CD4-positive, alpha-beta memory T cell (primary cell): ENCODE results near the gene AFAP1. TPM values are rescaled to one million over a fixed set of nuclear protein-coding genes. Genes with fewer than 3 reads are reported as not detected.

Experiments used
- CTCF ChIA-PET: fragments of 350-600 bp; sonication (Branson Sonifier 250); formaldehyde crosslinking; loops from one replicate; lab custom pipeline; 2021; ENCODE audit warnings: inconsistent platforms; ENCODE audit not compliant: partially characterized antibody; lab: Charles Lee
- POLR2A ChIA-PET: fragments of 350-600 bp; sonication (Branson Sonifier 250); formaldehyde crosslinking; loops from one replicate; lab custom pipeline; 2021; ENCODE audit not compliant: partially characterized antibody; lab: Charles Lee
- DNase-seq, 5 donors: peaks; one replicate each; pipeline versions ENCODE4 v3.0.0 to v3.0.0-alpha.2; 2020 to 2022; ENCODE audit warnings: mixed read lengths in 1 of 5
- H3K27ac ChIP-seq: one replicate; pipeline ENCODE4 v1.7.0; 2013; ENCODE audit warnings: low read depth, low read length
- H3K27me3 ChIP-seq: 2 replicates; pipeline ENCODE4 v1.7.0; 2013; ENCODE audit warnings: mild to moderate bottlenecking, low read length, moderate library complexity; ENCODE audit not compliant: insufficient read depth
- H3K36me3 ChIP-seq: 2 replicates; pipeline ENCODE4 v1.7.0; 2013; ENCODE audit warnings: mild to moderate bottlenecking, low read length, moderate library complexity; ENCODE audit not compliant: insufficient read depth
- H3K4me1 ChIP-seq: 2 replicates; pipeline ENCODE4 v1.7.0; 2013; ENCODE audit warnings: mild to moderate bottlenecking, low read length, moderate library complexity; ENCODE audit not compliant: insufficient read depth
- H3K4me3 ChIP-seq, 2 donors: one replicate each; pipeline ENCODE4 v1.7.0; 2013; ENCODE audit warnings: low read length in 2 of 2, mild to moderate bottlenecking in 1 of 2
- H3K9me3 ChIP-seq, 2 donors: one replicate each; pipeline ENCODE4 v1.7.0; 2013; ENCODE audit warnings: low read length in 2 of 2, control low read depth in 1 of 2; ENCODE audit not compliant: control insufficient read depth in 1 of 2
- H3K27ac Mint-ChIP-seq, 7 donors: one replicate each; pipeline ENCODE4 v1.8.0; 2020 to 2021; ENCODE audit warnings: mixed read lengths in 7 of 7, mild to moderate bottlenecking in 6 of 7, inconsistent platforms in 3 of 7, moderate library complexity in 3 of 7
- H3K27me3 Mint-ChIP-seq, 2 donors: one replicate each; pipeline ENCODE4 v1.8.0; 2020 to 2021; ENCODE audit warnings: mixed read lengths in 2 of 2
- H3K36me3 Mint-ChIP-seq, 2 donors: one replicate each; pipeline ENCODE4 v1.8.0; 2020 to 2021; ENCODE audit warnings: mixed read lengths in 2 of 2, inconsistent platforms in 1 of 2, mild to moderate bottlenecking in 1 of 2
- H3K4me1 Mint-ChIP-seq, 4 donors: one replicate each; pipeline ENCODE4 v1.8.0; 2020 to 2021; ENCODE audit warnings: mixed read lengths in 4 of 4, mild to moderate bottlenecking in 1 of 4
- H3K4me3 Mint-ChIP-seq, 8 donors: one replicate each; pipeline ENCODE4 v1.8.0; 2020 to 2021; ENCODE audit warnings: mixed read lengths in 8 of 8, mild to moderate bottlenecking in 7 of 8, moderate library complexity in 6 of 8, inconsistent platforms in 3 of 8
- H3K9me3 Mint-ChIP-seq, 8 donors: one replicate each; pipeline ENCODE4 v1.8.0; 2020 to 2021; ENCODE audit warnings: mixed read lengths in 8 of 8, mild to moderate bottlenecking in 5 of 8, inconsistent platforms in 3 of 8, moderate library complexity in 1 of 8
- intact Hi-C: fragments of 100-400 bp; cut with micrococcal nuclease; formaldehyde crosslinking; loops from one replicate; pipeline ENCODE4 v1.15.1; 2023
- polyA plus RNA-seq, 2 donors: library from polyadenylated mRNA; unstranded; fragments of 300-500 nt; fragmentation: Illumina TruSeq; gene quantifications; one replicate each; pipeline ENCODE4 v1.2.3, GENCODE V29; 2021
- total RNA-seq, 2 experiments: library from RNA; stranded (reverse); gene quantifications; one replicate each; pipeline ENCODE4 v1.2.3, GENCODE V29; 2021

Gene AFAP1
- total and polyA plus RNA-seq, 4 experiments from 2014 or later = 0.95 to 21.8 (median 12.6) TPM

- Mint-ChIP-seq H3K4me1 (peaks cover 7 to 31% (median 16%) of the 10 kb centered on the region in 4 donors), H3K4me3 (no peak overlapping the region), H3K27me3 (no peaks in the 10 kb centered on the region), H3K9me3 (peaks cover 0 to 1% (median 0%) of the 10 kb centered on the region in 8 donors), H3K36me3 (no peaks in the 10 kb centered on the region), H3K27ac (peak overlapping the region in 4 of 7 donors; percentile 63 to 83 (median 72))
- DNase-seq = no peak
- Histone ChIP-seq H3K27me3 (no peaks in the 10 kb centered on the region), H3K36me3 (no peaks in the 10 kb centered on the region), H3K4me3 (no peak overlapping the region), H3K9me3 (no peaks in the 10 kb centered on the region), H3K27ac (no peak overlapping the region), H3K4me1 (no peaks in the 10 kb centered on the region)
- intact Hi-C loops = no loop called here
- CTCF ChIA-PET = no interaction called here
- POLR2A ChIA-PET = no interaction called here
These were observed 192.6 kb downstream of the AFAP1 start for GRCh38 chr4:7747062-7747385.

- CTCF ChIA-PET = no interaction called here
- POLR2A ChIA-PET = no interaction called here
- Mint-ChIP-seq H3K9me3 (peaks cover 0 to 1% (median 0%) of the 10 kb centered on the region in 8 donors), H3K27ac (peak overlapping the region in 2 of 7 donors; percentile 30 to 83), H3K4me1 (peaks cover 7 to 31% (median 16%) of the 10 kb centered on the region in 4 donors), H3K36me3 (no peaks in the 10 kb centered on the region), H3K4me3 (no peak overlapping the region), H3K27me3 (no peaks in the 10 kb centered on the region)
- Histone ChIP-seq H3K27me3 (no peaks in the 10 kb centered on the region), H3K4me1 (no peaks in the 10 kb centered on the region), H3K36me3 (no peaks in the 10 kb centered on the region), H3K27ac (no peak overlapping the region), H3K9me3 (no peaks in the 10 kb centered on the region), H3K4me3 (no peak overlapping the region)
- intact Hi-C loops = no loop called here
- no peak for DNase-seq
These were observed 193.2 kb downstream of the AFAP1 start for GRCh38 chr4:7746351-7747061.

GRCh38 chr4:7745301-7745885 lies 194.3 kb downstream of the AFAP1 start:
- Histone ChIP-seq H3K27ac (no peak overlapping the region), H3K27me3 (no peaks in the 10 kb centered on the region), H3K9me3 (no peaks in the 10 kb centered on the region), H3K36me3 (no peaks in the 10 kb centered on the region), H3K4me1 (no peaks in the 10 kb centered on the region), H3K4me3 (no peak overlapping the region)
- no peaks in the 10 kb centered on the region for H3K27me3 Mint-ChIP-seq
- no peaks in the 10 kb centered on the region for H3K36me3 Mint-ChIP-seq
- intact Hi-C loops = no loop called here
- ChIA-PET CTCF (no interaction called here), POLR2A (no interaction called here)
- no peaks in the 10 kb centered on the region for H3K9me3 Mint-ChIP-seq
- peaks cover 7 to 29% (median 14%) of the 10 kb centered on the region in 4 donors for H3K4me1 Mint-ChIP-seq
- no peak overlapping the region for H3K4me3 Mint-ChIP-seq
- H3K27ac Mint-ChIP-seq = peak overlapping the region in 1 of 7 donors; percentile 15
- DNase-seq = no peak

GRCh38 chr4:7744142-7744804 lies 195.4 kb downstream of the AFAP1 start:
- no peaks in the 10 kb centered on the region for H3K9me3 Mint-ChIP-seq
- ChIA-PET CTCF (interaction anchor here (1.0 kb wide), 1 partner anchor 17 kb away, joined by 3 read pairs; no protein-coding TSS in a partner anchor), POLR2A (no interaction called here)
- Histone ChIP-seq H3K9me3 (no peaks in the 10 kb centered on the region), H3K36me3 (no peaks in the 10 kb centered on the region), H3K4me1 (no peaks in the 10 kb centered on the region), H3K4me3 (no peak overlapping the region), H3K27ac (no peak overlapping the region), H3K27me3 (no peaks in the 10 kb centered on the region)
- H3K27me3 Mint-ChIP-seq = no peaks in the 10 kb centered on the region
- H3K36me3 Mint-ChIP-seq = no peaks in the 10 kb centered on the region
- H3K4me3 Mint-ChIP-seq = no peak overlapping the region
- no peak for DNase-seq
- intact Hi-C loops = no loop called here
- H3K4me1 Mint-ChIP-seq = peaks cover 1 to 17% (median 4%) of the 10 kb centered on the region in 4 donors
- H3K27ac Mint-ChIP-seq = no peak overlapping the region

GRCh38 chr4:7742807-7743280 lies 196.8 kb downstream of the AFAP1 start:
- H3K27ac Mint-ChIP-seq = no peak overlapping the region

GRCh38 chr4:7741946-7742806 lies 197.5 kb downstream of the AFAP1 start:
- Histone ChIP-seq H3K36me3 (no peaks in the 10 kb centered on the region), H3K27ac (no peak overlapping the region), H3K27me3 (no peaks in the 10 kb centered on the region), H3K9me3 (no peaks in the 10 kb centered on the region), H3K4me3 (no peak overlapping the region), H3K4me1 (no peaks in the 10 kb centered on the region)
- intact Hi-C loops = no loop called here
- no peak overlapping the region for H3K27ac Mint-ChIP-seq
- CTCF ChIA-PET = no interaction called here
- H3K4me1 Mint-ChIP-seq = peaks cover 0 to 6% (median 0%) of the 10 kb centered on the region in 4 donors
- H3K9me3 Mint-ChIP-seq = no peaks in the 10 kb centered on the region
- no peaks in the 10 kb centered on the region for H3K36me3 Mint-ChIP-seq
- no peaks in the 10 kb centered on the region for H3K27me3 Mint-ChIP-seq
- POLR2A ChIA-PET = no interaction called here
- no peak for DNase-seq
- H3K4me3 Mint-ChIP-seq = no peak overlapping the region

More at GRCh38 chr4:7742807-7743280, 196.8 kb downstream of the AFAP1 start:
- ChIA-PET CTCF (no interaction called here), POLR2A (no interaction called here)
- Histone ChIP-seq H3K27ac (no peak overlapping the region), H3K4me1 (no peaks in the 10 kb centered on the region), H3K9me3 (no peaks in the 10 kb centered on the region), H3K36me3 (no peaks in the 10 kb centered on the region), H3K4me3 (no peak overlapping the region), H3K27me3 (no peaks in the 10 kb centered on the region)
- Mint-ChIP-seq H3K27me3 (no peaks in the 10 kb centered on the region), H3K36me3 (no peaks in the 10 kb centered on the region), H3K4me3 (no peak overlapping the region), H3K9me3 (no peaks in the 10 kb centered on the region), H3K4me1 (peaks cover 0 to 6% (median 0%) of the 10 kb centered on the region in 4 donors)
- no peak for DNase-seq
- intact Hi-C loops = no loop called here
